Mammary microvascular endothelial cell (primary cell): ENCODE data around the gene MAP6. TPM values are rescaled to one million over a fixed set of nuclear protein-coding genes. Genes with fewer than 3 reads are reported as not detected.

Experiments
- total RNA-seq: library from RNA; depleted of rRNA; stranded (reverse); fragments of >200 nt; gene quantifications from 2 replicates; pipeline ENCODE4 v1.2.3, GENCODE V29; 2015

The MAP6 gene
- total RNA-seq, result 0.30 and 0.87 TPM in 2 replicates

DNA sequence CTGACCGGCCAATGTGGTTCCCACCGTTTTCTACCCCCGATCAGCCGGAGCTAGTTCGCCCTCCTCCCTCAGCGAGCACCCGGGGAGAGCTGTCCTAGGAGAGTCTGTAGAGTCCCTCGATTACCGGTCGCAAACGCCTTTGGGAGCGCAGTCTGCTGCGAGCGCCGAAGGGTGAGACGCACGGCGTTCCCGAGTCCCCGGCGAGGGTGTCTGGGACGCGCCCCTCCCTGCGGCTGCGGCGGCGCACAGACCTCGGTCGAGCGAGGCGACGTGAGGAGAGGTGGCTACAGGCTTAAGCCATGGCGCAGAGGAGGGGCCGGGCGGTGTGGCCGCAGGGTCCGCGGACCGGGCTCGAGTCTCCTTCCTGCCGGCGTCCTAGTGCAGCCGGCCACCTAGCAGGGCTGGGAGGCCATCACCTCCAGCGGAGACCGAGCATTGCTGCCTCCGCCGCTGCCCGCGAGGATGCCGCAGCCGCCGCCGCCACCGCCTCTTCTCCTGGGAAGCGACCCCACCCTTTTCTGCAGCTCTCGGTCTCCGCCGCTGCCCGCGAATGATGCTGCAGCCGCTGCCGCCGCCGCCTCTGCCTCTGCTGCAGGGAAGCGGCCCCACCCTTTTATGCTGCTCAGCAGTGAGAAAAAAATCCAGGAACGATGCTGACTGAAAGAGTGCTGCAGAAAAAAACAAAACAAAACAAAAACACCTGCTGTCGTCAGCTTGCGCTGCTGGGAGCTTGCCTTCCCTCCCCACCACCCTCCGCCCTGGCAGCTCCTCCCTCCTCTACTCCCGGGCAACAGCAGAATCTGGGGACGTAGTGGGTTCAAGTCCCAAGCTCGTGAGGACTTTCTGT lies at the start of gene MAP6:
Gene MAP6, minus strand, starts transcription at position 588 of the 847 bp plus-strand sequence. CDS start 669 bp downstream, outside the sequence.

DNA sequence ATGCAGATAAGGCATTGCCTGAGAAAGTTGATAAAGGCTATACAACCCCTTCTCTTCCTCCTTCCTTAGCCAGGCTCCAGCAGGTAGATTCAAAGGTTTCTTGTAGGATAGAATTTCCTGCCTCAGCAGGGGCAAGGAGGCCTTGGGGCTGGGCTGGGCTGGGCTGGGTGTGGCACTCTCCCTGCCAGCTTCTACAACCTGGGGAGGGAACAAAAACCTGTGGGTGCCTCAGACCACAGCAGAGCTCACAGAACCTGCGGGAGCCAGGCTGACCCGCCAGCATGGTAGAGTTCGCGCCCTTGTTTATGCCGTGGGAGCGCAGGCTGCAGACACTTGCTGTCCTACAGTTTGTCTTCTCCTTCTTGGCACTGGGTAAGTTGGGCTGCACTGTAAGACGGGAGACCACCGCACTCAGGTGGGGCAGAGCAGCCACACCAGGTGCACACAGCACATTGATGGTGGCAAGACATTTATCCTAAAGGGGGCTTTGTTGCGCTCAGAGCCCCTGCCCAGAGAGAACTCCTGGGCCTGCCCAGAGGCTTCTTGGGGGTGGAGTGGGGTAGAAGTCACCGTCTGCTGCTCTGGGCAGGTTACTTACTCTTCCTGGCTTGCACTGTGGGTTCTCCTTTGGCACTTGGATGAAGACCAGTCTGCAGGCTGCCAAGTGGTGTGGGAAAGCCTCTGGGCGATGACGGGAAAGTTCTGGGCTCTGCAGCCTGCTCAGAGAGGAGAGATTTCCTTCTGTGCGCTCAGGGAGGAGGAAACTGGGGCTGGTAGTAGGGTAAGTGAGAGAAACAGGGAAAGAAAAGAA lies 49.0 kb upstream of the MAP6 start, which contains the start of gene MOGAT2:
Gene MOGAT2, plus strand, starts transcription at position 231 of the 811 bp plus-strand sequence. Its CDS starts 51 bp downstream, at position 282.

DNA sequence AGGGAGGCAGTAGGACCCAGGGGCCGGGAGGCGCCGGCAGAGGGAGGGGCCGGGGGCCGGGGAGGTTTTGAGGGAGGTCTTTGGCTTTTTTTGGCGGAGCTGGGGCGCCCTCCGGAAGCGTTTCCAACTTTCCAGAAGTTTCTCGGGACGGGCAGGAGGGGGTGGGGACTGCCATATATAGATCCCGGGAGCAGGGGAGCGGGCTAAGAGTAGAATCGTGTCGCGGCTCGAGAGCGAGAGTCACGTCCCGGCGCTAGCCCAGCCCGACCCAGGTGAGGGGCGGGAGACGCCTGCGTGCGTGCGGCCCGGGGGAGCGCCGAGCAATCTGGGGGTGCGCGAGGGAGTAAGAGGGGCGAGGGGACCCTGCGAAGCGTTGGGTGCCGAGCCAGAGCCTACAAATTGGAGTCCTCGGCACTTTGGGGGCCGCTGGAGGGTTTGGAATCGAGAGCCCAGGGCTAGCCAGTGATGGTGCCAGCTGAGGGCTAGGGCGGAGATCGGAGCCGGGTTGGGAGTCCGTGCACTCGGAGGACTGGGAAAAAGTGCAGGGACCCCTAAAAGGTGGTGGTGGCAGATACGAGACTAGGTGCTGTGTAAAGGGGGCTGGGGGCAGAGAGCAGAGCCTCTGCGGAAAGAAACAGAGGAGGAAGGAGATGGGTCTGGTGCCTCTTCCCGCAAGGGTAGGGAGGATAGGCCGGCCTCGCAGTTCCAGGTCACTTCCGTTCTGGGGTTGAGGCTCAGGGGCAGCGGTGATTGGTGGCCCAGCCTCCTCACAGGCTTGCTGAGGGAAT lies 106.6 kb downstream of the MAP6 start, which contains the start of gene SERPINH1:
Gene SERPINH1, plus strand, starts transcription at position 206 of the 788 bp plus-strand sequence. CDS start 4,097 bp downstream, outside the sequence.

Other genes with a start within 250 kb of the MAP6 start
- gene KLHL35, start 235.8 kb downstream of the MAP6 start, total RNA-seq, result 0.27 and 1.2 TPM in 2 replicates
- 13.7 and 17.5 TPM in 2 replicates for gene GDPD5, start 143.1 kb downstream of the MAP6 start, total RNA-seq
- 687 and 873 TPM in 2 replicates for gene SERPINH1, start 106.8 kb downstream of the MAP6 start, total RNA-seq
- not detected in 2 replicates for gene MOGAT2, start 48.8 kb upstream of the MAP6 start, total RNA-seq
- gene DGAT2, start 99.7 kb upstream of the MAP6 start, total RNA-seq, result 0.44 and 2.5 TPM in 2 replicates
- 34.2 and 35.0 TPM in 2 replicates for gene UVRAG, start 146.2 kb upstream of the MAP6 start, total RNA-seq